ENCODE results near the gene EPHB2. TPM values are rescaled to one million over a fixed set of nuclear protein-coding genes. Genes with fewer than 3 reads are reported as not detected.

EPHB2 gene
- total and polyA plus RNA-seq, 2 of the 13 experiments (the other 11 are each of a cell fraction or from before 2014, with no cell fraction given) = 0.03 to 0.11 TPM

GRCh38 chr1:22696610-22697009 lies 14.0 kb upstream of the EPHB2 start:
- BruUV-seq (replicated peaks) = no TSS peak
- POLR2A ChIA-PET = no interaction called here
- FAIRE-seq (no peak), DNase-seq (ENCODE audit: low spot score) (no peak), ATAC-seq (no peak)
- intact Hi-C loops (cut with micrococcal nuclease; ENCODE audit: unreplicated experiment) (no loop called here), in situ Hi-C loops (cut with HindIII; ENCODE audit: extremely low pct_ligation_motif_present, low pct_unique_long_range_greater_than_20kb) (no loop called here)
- H2AFZ ChIP-seq (ENCODE audit: low read length) = no peak overlapping the region
- no peaks in the 10 kb centered on the region for H3K9me3 ChIP-seq (ENCODE audit: low read length)
- no peaks in the 10 kb centered on the region for H3K79me2 ChIP-seq (ENCODE audit: insufficient read depth, low read length)
- H3K9ac ChIP-seq (ENCODE audit: insufficient read depth, low read depth, low read length) = no peak overlapping the region
- no peaks in the 10 kb centered on the region for H3K36me3 ChIP-seq (replicated peaks in 1 of 2; ENCODE audit: control insufficient read depth in 1 of 2, insufficient read depth in 2 of 2, low read length in 2 of 2)
- no peaks in the 10 kb centered on the region for H3K27me3 ChIP-seq (ENCODE audit: control insufficient read depth in 1 of 2, insufficient read depth in 2 of 2, low read length in 2 of 2)
- no peak overlapping the region for H3K27ac ChIP-seq (ENCODE audit: extremely low read length, insufficient read depth, low read length)
- CTCF ChIA-PET (ENCODE audit: low intra/inter-chr PET ratio, low total read pairs) = no interaction called here
- WGBS (ENCODE audit: low lambda C conversion rate) = 38% methylated on average over 3 of the region's 3 CpGs
- no peak overlapping the region for H3K4me2 ChIP-seq (ENCODE audit: low read depth, low read length)
- H4K20me1 ChIP-seq (ENCODE audit: insufficient read depth, low read length) = no peaks in the 10 kb centered on the region
- TF ChIP-seq ZNF75D (CRISPR knock-in tag; IDR thresholded peaks at IDR 0.05; ENCODE audit: borderline replicate concordance) (no peak), TOPORS (CRISPR knock-in tag; IDR thresholded peaks at IDR 0.05) (no peak), NRL (CRISPR knock-in tag; IDR thresholded peaks at IDR 0.05; ENCODE audit: borderline replicate concordance) (no peak), ZNF724P (CRISPR knock-in tag; IDR thresholded peaks at IDR 0.05; ENCODE audit: borderline replicate concordance) (no peak), ZNF512 (CRISPR knock-in tag; IDR thresholded peaks at IDR 0.05) (no peak), HOXA3 (CRISPR knock-in tag; IDR thresholded peaks at IDR 0.05) (no peak)
- TF ChIP-seq, protein P1, sequence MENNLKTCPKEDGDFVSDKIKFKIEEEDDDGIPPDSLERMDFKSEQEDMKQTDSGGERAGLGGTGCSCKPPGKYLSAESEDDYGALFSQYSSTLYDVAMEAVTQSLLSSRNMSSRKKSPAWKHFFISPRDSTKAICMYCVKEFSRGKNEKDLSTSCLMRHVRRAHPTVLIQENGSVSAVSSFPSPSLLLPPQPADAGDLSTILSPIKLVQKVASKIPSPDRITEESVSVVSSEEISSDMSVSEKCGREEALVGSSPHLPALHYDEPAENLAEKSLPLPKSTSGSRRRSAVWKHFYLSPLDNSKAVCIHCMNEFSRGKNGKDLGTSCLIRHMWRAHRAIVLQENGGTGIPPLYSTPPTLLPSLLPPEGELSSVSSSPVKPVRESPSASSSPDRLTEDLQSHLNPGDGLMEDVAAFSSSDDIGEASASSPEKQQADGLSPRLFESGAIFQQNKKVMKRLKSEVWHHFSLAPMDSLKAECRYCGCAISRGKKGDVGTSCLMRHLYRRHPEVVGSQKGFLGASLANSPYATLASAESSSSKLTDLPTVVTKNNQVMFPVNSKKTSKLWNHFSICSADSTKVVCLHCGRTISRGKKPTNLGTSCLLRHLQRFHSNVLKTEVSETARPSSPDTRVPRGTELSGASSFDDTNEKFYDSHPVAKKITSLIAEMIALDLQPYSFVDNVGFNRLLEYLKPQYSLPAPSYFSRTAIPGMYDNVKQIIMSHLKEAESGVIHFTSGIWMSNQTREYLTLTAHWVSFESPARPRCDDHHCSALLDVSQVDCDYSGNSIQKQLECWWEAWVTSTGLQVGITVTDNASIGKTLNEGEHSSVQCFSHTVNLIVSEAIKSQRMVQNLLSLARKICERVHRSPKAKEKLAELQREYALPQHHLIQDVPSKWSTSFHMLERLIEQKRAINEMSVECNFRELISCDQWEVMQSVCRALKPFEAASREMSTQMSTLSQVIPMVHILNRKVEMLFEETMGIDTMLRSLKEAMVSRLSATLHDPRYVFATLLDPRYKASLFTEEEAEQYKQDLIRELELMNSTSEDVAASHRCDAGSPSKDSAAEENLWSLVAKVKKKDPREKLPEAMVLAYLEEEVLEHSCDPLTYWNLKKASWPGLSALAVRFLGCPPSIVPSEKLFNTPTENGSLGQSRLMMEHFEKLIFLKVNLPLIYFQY (CRISPR knock-in tag; IDR thresholded peaks at IDR 0.05; ENCODE audit: borderline replicate concordance) = no peak
- TF ChIP-seq, protein P2, sequence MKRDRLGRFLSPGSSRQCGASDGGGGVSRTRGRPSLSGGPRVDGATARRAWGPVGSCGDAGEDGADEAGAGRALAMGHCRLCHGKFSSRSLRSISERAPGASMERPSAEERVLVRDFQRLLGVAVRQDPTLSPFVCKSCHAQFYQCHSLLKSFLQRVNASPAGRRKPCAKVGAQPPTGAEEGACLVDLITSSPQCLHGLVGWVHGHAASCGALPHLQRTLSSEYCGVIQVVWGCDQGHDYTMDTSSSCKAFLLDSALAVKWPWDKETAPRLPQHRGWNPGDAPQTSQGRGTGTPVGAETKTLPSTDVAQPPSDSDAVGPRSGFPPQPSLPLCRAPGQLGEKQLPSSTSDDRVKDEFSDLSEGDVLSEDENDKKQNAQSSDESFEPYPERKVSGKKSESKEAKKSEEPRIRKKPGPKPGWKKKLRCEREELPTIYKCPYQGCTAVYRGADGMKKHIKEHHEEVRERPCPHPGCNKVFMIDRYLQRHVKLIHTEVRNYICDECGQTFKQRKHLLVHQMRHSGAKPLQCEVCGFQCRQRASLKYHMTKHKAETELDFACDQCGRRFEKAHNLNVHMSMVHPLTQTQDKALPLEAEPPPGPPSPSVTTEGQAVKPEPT (CRISPR knock-in tag; IDR thresholded peaks at IDR 0.05; ENCODE audit: low read depth) = no peak
- TF ChIP-seq, protein P3, sequence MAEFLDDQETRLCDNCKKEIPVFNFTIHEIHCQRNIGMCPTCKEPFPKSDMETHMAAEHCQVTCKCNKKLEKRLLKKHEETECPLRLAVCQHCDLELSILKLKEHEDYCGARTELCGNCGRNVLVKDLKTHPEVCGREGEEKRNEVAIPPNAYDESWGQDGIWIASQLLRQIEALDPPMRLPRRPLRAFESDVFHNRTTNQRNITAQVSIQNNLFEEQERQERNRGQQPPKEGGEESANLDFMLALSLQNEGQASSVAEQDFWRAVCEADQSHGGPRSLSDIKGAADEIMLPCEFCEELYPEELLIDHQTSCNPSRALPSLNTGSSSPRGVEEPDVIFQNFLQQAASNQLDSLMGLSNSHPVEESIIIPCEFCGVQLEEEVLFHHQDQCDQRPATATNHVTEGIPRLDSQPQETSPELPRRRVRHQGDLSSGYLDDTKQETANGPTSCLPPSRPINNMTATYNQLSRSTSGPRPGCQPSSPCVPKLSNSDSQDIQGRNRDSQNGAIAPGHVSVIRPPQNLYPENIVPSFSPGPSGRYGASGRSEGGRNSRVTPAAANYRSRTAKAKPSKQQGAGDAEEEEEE (CRISPR knock-in tag; IDR thresholded peaks at IDR 0.05; ENCODE audit: borderline replicate concordance) = no peak
- no peak overlapping the region for H3K4me3 ChIP-seq (replicated peaks in 1 of 3; ENCODE audit: insufficient read depth in 1 of 3, low read depth in 2 of 3, low read length in 3 of 3)
- no peaks in the 10 kb centered on the region for H3K4me1 ChIP-seq (ENCODE audit: insufficient read depth, low read length)

All from HepG2 (cell line).